Hematopoietic multipotent progenitor cell treated with erythropoietin and hydrocortisone succinate and interleukin-3 and kit ligand, for 17 days (in vitro differentiated cells): ENCODE results near the gene COX7A1.
"Not testable (repeated sequence)": the region's sequence is repeated elsewhere in the genome, so short reads cannot be mapped to it uniquely, and the experiment has no call there.

Source experiments
- DNase-seq: peaks from one replicate; pipeline ENCODE4 v3.0.0-alpha.2; 2015; ENCODE audit warnings: low spot score

The COX7A1 gene

DNA sequence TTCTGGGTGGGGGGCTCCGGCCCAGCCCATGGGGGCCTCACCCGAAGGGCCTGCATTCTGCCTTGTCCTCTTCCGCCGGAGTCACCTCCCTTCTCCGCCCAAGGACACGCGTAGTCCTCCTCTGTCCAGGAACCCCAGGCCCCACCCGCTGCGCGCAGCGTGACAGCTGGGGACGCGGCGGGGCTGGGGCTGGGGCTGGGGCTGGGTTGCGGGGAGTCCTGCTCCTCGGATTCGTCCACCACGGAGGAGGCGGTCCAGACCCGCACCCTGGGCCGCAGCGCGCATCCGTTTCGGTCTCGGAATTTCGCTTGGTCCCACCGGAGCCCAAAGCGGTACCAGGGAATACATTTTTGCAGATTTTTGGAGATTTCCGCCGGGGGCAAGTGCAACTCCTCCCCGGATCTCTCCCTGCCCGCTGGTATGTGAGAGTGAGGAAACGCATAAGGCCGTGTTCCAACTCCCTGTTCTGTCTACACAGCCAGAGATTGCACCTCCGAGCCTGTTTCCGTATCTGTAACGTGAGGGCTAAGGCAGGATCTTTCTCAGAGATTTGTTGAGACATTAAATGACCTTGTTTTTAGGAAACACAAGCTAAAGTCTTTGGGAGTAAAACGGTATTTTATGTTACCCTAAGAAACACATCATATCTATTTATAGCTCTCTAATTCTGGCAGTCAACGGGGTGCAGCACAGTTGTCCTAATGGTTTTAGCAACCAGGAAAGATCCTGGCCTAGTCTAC lies at the start of gene COX7A1:
Gene COX7A1 (minus strand): TSS at position 96 of the 740 bp plus-strand sequence. CDS start 40 bp downstream, at position 56.
- no peak for DNase-seq

DNA sequence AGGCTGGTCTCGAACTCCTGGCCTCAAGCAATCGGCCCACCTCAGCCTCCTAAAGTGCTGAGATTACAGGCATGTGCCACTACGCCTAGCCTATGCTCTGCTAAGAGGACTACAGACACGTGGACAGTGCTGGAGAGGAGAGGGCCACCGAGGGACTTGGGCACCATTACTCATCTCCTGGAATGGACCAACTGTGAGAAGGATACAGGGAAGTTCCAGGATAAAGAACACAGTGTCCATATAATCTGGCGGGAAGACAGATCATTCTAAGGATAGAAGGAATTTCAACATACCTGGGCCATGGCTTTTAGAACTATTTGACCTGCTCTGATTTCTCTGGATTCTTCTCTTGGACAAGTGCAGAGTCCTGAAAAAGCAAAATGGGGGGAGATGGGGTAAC lies 49.4 kb upstream of the COX7A1 start:
- DNase-seq, result no peak

DNA sequence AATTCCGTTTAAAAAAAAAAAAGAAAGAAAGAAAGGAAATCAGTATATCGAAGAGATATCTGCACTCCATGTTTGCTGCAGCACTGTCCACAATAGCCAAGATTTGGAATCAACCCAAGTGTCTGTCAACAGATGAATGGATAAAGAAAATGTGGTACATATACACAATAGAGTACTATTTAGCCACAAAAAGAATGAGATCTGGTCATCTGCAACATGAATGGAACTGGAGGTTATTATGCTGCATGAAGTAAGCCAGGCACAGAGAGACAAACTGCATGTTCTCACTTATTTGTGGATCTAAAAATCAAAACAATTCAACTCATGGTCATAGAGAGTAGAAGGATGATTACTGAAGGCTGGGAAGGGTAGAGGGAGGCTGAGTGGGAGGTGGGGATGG lies 45.9 kb upstream of the COX7A1 start:
- DNase-seq, result no peak

DNA sequence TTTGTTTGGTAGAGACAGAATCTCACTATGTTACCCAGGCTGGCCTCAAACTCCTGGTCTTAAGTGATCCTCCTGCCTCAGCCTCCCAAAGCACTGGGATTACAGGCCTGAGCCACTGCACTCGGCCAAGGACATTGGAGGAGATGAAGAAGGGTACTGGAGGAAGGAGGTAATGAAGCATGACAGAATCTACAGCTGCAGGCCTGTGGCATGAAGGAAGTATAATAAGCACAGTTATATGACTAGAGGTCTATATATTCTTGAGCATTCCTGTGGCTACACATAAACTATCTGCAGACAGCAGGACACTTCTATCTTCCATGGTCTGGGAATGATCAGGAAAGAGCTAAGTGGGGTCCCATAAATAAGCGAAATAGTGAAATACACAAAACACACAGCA lies 44.0 kb upstream of the COX7A1 start:
- DNase-seq, result no peak

DNA sequence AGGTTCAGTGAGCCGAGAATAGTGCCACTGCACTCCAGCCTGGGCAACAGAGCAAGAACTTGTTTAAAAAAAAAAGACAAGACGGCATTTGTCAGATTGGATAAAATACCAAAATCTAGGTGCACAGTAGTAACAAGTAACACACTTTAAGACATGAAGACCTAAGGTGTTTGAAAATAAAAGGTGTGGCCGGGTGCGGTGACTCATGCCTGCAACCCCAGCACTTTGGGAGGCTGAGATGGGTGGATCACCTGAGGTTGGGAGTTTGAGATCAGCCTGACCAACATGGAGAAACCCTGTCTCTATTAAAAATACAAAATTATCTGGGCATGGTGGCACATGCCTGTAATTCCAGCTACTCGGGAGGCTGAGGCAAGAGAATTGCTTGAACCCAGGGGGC lies 34.5 kb upstream of the COX7A1 start:
- DNase-seq, result not testable (repeated sequence)

DNA sequence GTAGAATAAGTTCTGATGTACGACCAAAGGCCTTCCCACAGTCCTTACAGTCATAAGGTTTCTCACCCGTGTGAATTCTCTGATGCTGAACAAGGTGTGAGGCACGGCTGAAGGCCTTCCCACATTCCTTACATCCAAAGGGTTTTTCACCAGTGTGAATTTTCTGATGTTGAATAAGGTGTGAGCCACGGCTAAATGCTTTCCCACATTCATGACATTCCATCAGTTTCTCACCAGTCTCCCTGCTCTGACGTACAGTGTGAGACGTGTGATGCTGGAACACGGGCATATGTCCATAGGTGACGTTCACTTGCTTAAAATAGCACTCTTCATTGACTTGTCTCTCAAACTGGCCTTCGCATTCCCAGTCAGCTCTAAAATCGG lies 31.0 kb upstream of the COX7A1 start:
- DNase-seq, result no peak

DNA sequence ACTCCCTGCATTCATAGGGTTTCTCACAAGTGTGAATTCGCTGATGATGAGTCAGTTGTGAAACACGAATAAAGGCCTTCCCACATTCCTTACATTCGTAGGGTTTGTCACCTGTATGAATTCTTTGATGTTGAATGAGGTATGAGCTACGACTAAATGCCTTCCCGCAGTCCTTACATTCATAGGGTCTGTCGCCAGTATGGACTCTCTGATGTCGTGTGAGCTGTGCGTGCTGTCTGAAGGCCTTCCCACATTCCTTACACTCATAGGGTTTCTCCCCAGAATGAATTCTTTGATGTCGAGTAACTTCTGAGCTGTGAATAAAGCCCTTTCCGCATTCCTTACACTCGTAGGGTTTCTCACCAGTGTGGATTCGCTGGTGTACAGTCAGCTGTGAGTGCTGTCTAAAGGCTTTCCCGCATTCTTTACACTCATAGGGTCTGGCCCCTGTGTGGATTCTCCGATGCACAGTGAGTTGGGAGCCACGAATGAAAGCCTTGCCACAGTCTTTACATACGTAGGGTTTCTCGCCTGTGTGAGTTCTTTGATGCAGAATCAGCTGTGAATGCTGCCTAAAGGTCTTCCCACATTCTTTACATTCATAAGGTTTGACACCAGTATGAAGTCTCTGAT lies 30.5 kb upstream of the COX7A1 start:
- no peak for DNase-seq

DNA sequence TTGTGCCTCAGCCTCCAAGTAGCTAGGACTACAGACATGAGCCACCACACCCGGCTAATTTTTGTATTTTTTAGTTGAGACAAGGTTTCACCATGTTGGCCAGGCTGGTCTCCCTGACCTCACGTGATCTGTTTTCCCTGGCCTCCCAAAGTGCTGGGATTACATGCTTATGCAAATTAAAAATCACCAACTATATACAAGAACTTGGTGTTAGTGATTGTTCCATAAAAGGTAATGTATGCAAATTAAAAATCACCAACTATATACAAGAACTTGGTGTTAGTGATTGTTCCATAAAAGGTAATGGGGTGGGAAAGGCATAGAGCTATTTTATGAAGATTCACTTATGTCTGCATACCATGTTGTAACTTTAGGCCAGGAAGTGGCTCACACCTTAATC lies 26.8 kb upstream of the COX7A1 start:
- not testable (repeated sequence) for DNase-seq

DNA sequence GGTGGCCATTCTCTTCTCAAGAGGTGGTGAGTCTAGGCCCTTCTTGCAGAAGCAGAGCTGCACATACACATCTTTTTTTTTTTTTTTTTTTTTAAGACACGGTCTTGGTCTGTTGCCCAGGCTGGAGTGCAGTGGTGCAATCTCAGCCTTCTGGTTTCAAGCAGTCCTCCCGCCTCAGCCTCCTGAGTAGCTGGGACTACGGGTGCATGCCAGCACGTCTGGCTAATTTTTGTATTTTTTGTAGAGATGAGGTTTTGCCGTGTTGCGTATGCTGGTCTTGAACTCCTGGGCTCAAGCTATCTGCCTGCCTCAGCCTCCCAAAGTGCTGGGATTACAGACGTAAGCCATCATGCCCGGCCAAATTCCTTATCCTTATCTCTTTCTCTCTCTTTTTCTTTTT lies 21.6 kb upstream of the COX7A1 start:
- not testable (repeated sequence) for DNase-seq

DNA sequence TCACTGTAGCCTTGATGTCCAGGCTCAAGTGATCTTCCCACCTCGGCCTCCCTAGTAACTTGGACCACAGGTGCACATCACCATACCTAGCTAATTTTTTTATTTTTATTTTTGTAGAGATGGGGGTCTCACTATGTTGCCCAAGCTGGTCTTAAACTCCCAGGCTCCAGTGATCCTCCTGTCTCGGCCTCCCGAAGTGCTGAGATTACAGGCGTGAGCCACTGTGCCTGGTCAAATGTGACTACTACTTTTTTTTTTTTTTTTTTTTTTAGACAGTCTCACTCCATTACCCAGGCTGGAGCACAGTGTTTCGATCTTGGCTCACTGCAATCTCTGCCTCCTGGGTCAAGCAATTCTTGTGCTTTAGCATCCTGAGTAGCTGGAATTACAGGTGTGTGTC lies 20.6 kb upstream of the COX7A1 start:
- no peak for DNase-seq

DNA sequence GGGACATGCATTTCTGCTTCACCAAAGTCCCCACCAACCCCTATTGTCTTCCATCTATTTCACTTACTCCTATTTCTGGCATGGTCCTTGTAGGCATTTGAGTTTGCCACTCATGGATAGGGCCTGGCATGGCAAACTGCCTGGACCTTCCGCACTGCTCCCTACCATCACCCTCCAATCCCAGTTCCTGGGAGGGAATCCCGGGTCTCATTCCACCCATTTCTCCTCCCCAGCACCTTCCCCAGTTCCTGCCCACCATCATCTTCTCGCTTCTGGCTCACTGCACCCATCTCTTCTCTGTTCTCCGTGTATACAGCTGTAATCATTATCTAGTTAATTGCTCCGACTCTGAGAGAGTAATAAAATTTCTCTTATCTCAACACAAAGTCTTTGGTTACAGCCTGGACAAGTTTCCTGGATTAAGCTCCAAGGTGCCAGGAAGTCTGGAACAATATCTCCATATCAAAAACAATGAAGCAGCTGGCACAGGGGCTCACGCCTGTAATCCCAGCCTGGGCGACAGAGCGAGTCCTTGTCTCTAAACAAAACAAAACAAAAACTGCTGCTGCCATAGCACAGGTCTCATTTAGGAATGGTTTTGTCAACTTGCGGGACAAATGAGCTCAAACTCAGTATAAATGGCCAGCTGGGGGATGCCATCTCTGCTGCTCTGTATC lies 17.0 kb upstream of the COX7A1 start:
- no peak for DNase-seq

DNA sequence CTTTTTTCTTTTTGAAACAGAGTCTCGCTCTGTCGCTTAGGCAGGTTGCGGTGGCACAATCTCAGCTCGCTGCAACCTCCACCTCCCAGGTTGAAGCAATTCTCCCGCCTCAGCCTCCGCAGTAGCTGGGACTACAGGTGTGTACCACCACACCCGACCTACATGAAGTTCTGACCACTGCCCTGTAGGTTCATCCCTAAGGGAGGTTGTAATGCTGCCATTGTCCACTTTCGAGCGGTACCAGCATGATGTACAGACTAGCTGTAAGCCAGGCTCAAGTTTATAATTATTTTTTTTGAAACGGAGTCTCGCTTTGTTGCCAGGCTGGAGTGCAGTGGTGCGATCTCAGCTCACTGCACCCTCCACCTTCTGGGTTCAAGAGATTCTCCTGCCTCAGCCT lies 11.6 kb upstream of the COX7A1 start:
- DNase-seq, result no peak

DNA sequence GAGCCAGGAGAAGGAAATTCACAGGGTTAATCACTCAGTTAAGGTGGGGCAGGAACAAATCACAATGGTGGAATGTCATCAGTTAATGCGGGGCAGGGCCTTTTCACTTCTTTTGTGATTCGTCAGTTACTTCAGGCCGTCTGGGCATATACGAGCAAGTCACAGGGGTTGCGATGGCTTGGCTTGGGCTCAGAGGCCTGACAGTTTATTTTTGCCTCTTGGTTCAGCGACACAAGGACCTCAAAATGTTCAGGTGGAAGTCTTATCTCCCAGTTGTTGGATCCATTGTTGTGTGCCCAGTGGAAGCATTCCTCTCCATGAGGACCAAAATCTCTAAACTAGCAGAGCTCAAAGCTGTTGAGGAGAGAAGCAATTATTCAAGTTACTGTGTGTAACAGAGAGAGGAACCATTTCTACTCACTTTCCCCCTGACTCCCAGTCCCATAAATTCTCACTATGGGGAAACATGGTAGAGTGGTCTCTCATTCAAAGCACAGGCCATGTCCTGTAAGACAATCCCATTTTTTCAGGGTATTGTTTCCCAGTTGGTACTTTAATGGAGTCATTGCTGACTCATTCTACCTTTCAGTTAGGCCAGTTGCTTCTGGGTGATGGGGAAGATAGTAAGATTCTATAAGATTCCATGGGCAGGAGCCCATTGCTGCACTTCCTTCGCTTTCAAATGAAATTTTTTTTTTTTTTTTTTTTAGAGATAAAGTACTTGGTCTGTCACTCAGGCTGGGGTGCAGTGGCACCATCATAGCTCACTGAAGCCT lies 8.8 kb upstream of the COX7A1 start:
- no peak for DNase-seq

DNA sequence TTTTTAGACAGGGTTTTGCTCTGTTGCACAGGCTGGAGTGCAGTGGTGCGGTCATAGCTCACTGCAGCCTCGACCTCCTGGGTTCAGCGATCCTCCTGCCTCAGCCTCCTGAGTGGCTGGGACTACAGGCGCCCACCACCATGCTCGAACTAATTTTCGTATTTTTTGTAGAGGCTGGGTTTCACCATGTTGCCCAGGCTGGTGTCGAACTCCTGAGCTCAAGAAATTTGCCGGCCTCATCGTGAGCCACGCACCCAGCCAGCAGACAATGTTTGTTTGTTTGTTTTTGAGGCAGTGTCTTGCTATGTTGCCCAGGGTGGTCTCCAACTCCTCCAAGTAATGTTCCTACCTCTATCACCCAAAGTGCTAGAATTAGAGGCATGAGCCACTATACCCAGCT lies 879 bp upstream of the COX7A1 start:
- DNase-seq, result no peak

DNA sequence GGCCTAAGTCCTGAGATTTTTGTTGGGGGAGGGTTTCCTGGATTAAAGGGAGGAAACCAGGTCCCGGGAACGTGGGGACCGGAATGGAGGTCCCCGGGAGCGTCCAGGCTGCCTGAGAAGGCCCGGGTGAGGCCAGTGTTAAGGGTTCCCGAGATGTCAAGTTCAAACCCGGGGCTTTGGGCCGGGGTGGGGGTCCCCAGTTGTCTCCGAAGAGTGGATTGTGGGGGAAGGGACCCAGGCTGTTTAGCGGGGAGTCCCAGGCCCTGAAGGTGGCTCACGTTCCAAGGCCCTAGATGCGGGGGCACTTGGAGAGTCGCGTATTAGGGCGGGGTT lies 262 bp downstream of the COX7A1 start:
- DNase-seq, result no peak

DNA sequence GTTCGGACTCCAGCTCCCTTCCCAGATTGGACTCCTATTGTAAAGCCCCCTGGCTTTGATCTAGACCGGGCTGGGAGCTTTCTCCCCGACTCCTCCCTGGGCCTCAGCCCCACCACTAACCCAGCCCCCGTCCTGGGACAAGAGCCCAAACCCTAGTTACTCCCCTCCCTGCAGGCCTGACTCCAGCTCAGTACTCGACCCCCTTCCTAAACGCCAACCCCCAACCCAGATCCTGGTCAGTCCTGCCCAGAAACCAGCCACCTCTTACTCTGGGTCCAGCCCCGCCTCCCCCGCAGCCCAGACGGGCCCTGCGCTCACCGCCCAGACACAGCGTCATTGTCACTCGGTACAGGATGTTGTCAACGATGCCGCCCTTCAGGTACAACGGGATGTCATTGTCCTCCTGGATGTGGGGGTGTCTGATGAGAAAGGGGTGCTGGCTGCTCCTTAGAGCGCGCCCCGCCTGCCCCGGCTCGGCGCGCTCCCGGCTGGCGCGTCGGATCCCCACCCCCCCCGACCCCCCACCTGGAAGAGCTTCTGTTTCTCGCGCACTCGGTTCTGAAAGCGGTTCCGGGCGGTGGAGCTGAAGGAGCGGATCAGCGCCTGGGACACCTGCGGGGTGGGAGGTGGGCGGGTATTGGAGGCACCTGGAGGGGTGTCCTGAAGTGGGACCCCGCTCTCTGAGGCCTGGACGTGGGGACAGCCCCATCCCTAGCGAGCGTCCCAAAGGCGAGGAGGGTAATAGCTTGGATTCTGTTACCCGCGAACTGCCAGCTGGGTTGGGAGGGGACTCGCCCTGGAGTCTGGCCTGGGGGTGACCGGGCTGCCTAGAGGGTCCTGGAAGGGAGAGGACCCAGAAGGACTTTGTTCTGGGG lies 866 bp downstream of the COX7A1 start:
- DNase-seq, result no peak

DNA sequence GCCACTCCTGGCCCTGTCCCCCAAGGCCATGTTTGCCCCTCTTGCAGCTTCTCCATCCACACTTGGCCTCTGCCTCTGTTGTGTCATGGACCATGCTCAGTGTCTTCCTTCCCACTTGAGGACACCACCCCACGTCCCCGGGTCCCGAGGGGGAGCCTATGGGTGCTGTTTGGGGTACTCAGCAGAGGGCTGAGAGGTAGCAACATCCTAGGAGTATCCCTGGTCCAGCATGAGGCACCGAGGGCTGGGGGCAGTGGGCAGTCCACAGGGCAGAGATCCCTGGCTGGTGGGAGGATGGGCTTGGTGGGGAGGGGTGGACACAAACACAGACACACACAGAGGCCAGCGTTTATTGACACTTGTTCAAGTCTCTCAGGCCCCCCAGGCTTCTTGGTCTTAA lies 1.7 kb downstream of the COX7A1 start:
- DNase-seq, result no peak

DNA sequence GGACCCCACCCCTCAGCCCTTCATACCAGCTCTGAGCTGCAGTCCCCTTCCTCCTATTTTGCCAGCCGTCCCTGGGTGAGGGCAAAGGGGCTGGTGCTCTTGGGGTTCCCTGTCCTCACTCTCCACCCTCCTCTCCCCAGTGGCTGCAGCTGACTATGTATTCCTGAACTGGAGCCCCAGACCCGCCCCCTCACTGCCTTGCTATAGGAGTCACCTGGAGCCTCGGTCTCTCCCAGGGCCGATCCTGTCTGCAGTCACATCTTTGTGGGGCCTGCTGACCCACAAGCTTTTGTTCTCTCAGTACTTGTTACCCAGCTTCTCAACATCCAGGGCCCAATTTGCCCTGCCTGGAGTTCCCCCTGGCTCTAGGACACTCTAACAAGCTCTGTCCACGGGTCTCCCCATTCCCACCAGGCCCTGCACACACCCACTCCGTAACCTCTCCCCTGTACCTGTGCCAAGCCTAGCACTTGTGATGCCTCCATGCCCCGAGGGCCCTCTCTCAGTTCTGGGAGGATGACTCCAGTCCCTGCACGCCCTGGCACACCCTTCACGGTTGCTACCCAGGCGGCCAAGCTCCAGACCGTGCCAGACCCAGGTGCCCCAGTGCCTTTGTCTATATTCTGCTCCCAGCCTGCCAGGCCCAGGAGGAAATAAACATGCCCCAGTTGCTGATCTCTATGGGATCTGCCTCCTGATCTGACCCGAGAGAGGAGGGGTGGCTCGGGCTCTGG lies 2.4 kb downstream of the COX7A1 start:
- no peak for DNase-seq

DNA sequence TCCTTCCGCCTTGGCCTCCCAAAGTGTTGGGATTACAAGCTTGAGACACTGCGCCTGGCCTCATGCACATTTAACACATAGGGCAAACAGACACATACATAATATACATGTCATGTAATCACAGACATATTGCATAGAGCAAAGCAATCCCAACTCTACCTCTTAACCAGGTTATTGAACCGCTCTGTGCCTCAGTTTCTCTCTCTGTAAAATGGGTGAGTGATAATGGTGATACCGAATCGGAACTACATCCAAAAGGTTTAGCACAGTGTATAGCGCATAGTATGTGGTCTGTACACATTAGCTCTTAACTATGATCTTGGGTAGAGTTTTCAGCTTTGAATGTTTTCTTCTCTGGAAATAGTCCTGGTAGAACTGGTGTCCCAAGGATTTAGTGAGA lies 7.6 kb downstream of the COX7A1 start:
- DNase-seq, result no peak

DNA sequence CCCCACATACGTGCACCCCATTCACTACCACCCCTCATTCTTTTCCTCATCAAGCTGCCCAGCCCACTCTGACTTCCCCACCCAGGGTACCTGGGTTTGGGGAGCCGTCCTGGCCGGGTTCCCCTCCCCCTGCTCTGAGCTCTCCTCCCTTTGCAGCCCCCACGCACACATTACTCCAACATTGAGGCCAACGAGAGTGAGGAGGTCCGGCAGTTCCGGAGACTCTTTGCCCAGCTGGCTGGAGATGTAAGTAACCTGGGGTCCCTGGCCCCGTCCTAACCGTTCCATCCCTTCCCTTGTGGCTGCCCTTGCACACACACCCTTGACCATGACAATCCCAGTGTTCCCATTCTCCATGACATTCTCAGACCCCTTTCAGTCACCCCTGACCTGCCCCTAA lies 9.8 kb downstream of the COX7A1 start:
- DNase-seq, result no peak

DNA sequence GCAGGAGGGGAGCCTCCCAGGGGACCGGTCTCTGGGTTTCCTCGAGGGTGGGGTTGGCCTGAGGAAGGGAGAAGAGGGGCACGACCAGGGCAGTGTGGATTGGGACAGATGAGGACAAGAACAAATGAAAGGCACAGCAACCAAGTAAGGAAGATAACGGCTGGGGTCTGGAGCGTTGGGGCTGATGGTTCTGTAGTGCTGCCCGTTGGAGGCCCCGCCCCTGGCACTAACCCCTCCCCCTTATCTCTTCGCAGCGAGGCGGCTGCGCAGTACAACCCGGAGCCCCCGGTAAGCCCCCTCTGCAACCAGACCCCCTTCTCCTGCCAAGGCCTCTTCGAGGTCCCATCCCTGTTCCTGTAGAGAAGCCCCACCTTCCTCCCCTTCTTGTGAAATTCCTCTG lies 10.2 kb downstream of the COX7A1 start:
- no peak for DNase-seq
